GM21723 (cell line): Measurements from ENCODE around the gene GTF2IRD1.
"Not testable (repeated sequence)": the region's sequence is repeated elsewhere in the genome, so short reads cannot be mapped to it uniquely, and the experiment has no call there.

Source experiments
- ATAC-seq: cut with Tn5 transposase; IDR thresholded peaks from one replicate; pipeline ENCODE4 v1.9.1; 2021; ENCODE audit warnings: mild to moderate bottlenecking, moderate library complexity; ENCODE audit not compliant: unreplicated experiment

The GTF2IRD1 gene

DNA sequence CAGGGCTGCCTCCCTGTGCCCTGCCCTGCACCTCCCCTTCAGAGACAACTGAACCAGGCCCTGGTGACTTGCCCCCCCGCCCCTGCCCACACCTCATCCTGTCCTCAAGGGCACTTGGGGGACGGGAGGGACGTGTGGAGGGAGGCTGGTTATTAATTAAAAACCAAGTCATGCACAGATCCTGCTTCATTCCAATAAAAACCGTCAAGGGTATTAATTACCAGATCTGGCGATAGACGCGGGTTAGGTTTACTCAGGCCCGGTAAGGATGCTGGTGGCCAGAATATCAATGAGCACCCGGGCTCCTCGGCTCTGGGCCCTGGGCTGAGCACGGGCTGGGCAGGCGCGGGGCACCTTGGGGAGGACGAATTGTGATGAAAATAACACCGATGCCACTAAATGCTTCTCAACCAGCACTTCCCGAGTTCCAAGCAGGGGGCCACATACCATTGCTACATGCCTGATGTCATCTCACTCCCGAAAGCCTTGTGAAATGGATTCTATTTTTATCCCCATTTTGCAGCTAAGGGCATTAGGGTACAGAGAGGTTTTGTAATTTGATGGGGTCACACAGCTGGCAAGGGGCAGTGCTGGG lies 24.5 kb upstream of the GTF2IRD1 start:
- no peak for ATAC-seq

- ATAC-seq = not testable (repeated sequence)
Measured at GRCh38 chr7:74430409-74430808, 23.3 kb upstream of the GTF2IRD1 start.

DNA sequence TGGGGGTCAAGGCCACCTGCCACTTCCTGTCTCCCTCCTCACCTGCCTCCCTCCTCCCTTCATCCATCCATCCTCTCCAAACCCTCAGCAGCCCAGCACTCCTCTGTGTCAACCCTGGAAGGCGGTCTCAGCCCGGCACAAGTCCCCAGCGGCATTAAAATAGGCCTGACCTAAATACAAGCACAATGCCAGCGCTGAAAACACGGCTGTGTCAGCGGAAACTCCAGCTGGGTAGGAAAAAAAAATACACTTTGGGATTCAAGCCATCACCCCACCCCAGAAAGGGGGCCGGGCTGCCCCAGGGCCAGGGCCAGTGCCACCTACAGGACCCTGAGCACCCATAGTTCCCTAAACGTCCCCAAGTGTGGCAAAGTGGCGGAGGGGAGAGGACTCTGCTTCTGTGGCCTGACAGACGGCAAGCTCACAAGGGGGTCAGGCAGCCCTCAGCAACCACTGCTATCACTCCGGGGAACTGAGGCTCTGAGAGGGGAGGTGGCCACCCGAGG lies 22.7 kb upstream of the GTF2IRD1 start:
- no peak for ATAC-seq

- not testable (repeated sequence) for ATAC-seq
Measured at GRCh38 chr7:74437291-74437571, 16.5 kb upstream of the GTF2IRD1 start.

DNA sequence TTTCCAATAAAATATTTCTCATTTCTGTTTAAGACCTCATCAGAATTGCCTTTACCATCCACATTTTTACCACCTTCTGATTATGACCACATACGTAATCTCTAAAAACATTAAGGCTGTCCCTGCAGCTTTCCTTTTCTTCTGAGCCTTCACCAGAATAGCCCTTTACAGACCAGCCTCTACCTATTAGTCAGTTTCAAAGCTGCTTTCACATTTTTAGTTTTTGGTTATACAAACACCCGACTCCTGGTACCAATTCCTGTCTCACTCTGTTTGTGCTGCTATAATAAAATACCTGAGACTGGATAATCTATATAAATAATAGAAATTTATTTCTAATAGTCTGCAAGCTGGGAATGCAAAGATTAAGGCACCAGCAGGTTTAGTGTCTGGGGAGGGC lies 15.4 kb upstream of the GTF2IRD1 start:
- no peak for ATAC-seq

GRCh38 chr7:74439541-74439940 lies 14.2 kb upstream of the GTF2IRD1 start:
- ATAC-seq = no peak

- not testable (repeated sequence) for ATAC-seq
Measured at GRCh38 chr7:74440143-74440542, 13.6 kb upstream of the GTF2IRD1 start.

DNA sequence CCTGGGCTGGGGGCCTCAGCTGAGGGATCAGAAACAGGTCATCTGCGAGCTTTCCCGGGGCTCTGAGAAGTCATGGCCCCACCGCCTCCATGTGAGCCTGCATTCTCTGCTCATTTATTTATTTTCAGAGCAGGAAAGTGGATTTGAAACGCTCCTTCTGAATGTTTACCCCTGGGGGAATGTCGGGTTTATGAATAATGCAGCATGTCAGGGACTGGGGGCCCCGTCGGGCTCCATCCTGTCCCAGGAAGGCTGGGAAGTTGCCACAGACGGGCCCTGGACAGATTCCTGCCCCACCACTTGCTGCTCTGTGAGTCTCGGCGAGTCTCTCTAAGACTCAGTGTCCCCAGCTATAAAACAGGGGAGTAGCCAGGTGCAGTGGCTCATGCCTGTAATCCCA lies 11.9 kb upstream of the GTF2IRD1 start:
- ATAC-seq = no peak

GRCh38 chr7:74443543-74444247 lies 10.0 kb upstream of the GTF2IRD1 start:
- no peak for ATAC-seq

- ATAC-seq = no peak
Measured at GRCh38 chr7:74449144-74449543, 4.6 kb upstream of the GTF2IRD1 start.

- no peak for ATAC-seq
Measured at GRCh38 chr7:74449809-74450397, 3.8 kb upstream of the GTF2IRD1 start.

- no peak for ATAC-seq
Measured at GRCh38 chr7:74452748-74453321, 871 bp upstream of the GTF2IRD1 start.

- ATAC-seq = no peak
Measured at GRCh38 chr7:74454021-74454924, 567 bp downstream of the GTF2IRD1 start.

DNA sequence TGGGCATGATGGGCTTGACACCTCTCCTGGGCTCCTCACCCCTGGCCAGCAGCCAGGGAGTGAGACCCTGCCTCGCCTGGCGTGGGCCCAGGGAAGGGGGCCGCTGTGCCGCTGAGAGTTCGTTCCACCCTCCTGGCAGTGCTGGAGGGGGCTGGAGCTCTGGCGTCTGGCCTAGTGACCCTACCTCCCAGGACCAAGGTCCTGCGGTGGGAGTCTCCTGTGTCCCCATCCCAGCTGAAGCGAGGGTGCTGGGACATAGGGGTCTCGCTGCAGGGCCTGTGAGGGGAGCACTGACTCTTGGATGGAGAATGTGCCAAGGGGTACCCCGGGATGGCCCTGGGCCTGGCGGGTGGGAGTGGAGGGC lies 1.2 kb downstream of the GTF2IRD1 start:
- ATAC-seq = no peak

- no peak for ATAC-seq
Measured at GRCh38 chr7:74455291-74455804, 1.6 kb downstream of the GTF2IRD1 start.

DNA sequence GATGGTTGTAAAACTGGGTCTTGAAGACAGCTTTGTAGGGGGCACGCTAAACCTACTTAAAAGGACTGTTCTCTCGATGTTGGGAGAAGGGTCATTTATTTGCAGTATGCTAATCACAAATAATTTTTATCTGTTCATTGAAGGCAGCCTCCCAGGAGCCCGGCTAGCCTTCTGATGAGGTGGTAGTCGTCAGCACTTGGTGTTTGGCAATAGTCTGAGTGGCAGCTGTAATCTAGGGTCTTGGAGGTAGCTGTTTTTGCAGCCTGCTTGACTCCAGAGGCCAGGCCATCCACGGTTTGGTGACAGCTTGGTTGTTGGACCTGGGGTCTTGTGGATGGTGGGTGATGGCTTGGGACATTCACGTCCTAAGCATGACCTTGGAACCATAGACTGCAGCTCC lies 2.2 kb downstream of the GTF2IRD1 start:
- no peak for ATAC-seq

GRCh38 chr7:74457007-74457406 lies 3.3 kb downstream of the GTF2IRD1 start:
- ATAC-seq = no peak

DNA sequence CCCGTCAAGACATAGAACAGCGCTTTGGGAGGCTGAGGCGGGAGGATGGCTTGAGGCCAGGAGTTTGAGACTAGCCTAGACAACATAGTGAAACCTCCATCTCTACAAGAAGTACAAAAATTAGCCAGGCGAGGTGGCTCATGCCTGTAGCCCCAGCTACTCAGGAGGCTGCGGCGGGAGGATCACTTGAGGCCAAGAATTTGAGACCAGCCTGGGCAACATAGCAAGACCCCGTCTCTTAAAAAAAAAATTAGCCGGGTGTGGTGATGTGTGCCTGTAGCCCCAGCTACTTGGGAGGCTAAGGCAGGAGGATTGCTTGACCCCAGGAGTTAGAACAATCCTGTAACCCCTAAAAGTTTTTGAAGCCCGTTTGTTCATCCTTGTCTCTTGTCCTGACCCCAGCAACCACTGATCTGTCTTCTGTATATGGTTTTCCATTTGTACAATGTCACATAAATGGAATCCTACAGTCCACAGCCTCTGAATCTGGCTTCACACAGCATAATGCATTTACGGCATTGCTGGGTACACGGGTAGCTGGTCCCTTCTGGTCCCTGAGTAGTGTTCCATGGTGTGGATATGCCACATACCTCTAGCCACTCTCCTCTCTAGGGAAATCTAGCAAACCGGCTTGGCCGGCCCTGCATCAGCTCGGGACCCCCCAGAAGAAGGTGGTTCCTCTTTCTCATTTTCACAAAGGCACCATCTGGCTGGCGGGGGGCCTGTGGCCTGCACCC lies 8.4 kb downstream of the GTF2IRD1 start:
- no peak for ATAC-seq

GRCh38 chr7:74462707-74463100 lies 9.0 kb downstream of the GTF2IRD1 start:
- no peak for ATAC-seq
